ENCODE results near the gene C10orf90.

The C10orf90 gene

GRCh38 chr10:126640401-126640800, 30.1 kb downstream of the C10orf90 start:
- no peak for DNase-seq (ENCODE audit: low read depth)
- no peak overlapping the region for H3K4me3 ChIP-seq (ENCODE audit: low read depth, low read length)
- no peak for TF ChIP-seq CTCF (IDR thresholded peaks at IDR 0.05; ENCODE audit: insufficient read depth, low read depth, low read length, missing control alignments)

- no peak for TF ChIP-seq CTCF (IDR thresholded peaks at IDR 0.05; ENCODE audit: insufficient read depth, low read depth, low read length, missing control alignments)
- DNase-seq (ENCODE audit: low read depth): no peak
These were observed 31.4 kb downstream of the C10orf90 start for GRCh38 chr10:126639084-126639483.

GRCh38 chr10:126638542-126638941, 32.0 kb downstream of the C10orf90 start:
- no peak for TF ChIP-seq CTCF (IDR thresholded peaks at IDR 0.05; ENCODE audit: insufficient read depth, low read depth, low read length, missing control alignments)
- no peak for DNase-seq (ENCODE audit: low read depth)
- H3K4me3 ChIP-seq (ENCODE audit: low read depth, low read length): no peak overlapping the region

More at GRCh38 chr10:126639084-126639483, 31.4 kb downstream of the C10orf90 start:
- H3K4me3 ChIP-seq (ENCODE audit: low read depth, low read length): no peak overlapping the region

GRCh38 chr10:126637501-126637900, 33.0 kb downstream of the C10orf90 start:
- no peak overlapping the region for H3K4me3 ChIP-seq (ENCODE audit: low read depth, low read length)
- DNase-seq (ENCODE audit: low read depth): no peak
- TF ChIP-seq CTCF (IDR thresholded peaks at IDR 0.05; ENCODE audit: insufficient read depth, low read depth, low read length, missing control alignments): no peak

GRCh38 chr10:126634911-126635310, 35.6 kb downstream of the C10orf90 start:
- DNase-seq (ENCODE audit: low read depth): no peak
- no peak for TF ChIP-seq CTCF (IDR thresholded peaks at IDR 0.05; ENCODE audit: insufficient read depth, low read depth, low read length, missing control alignments)
- H3K4me3 ChIP-seq (ENCODE audit: low read depth, low read length): no peak overlapping the region

- TF ChIP-seq CTCF (IDR thresholded peaks at IDR 0.05; ENCODE audit: insufficient read depth, low read depth, low read length, missing control alignments): no peak
- H3K4me3 ChIP-seq (ENCODE audit: low read depth, low read length): no peak overlapping the region
- DNase-seq (ENCODE audit: low read depth): no peak
These were observed 36.1 kb downstream of the C10orf90 start for GRCh38 chr10:126634347-126634746.

- TF ChIP-seq CTCF (IDR thresholded peaks at IDR 0.05; ENCODE audit: insufficient read depth, low read depth, low read length, missing control alignments): no peak
- no peak overlapping the region for H3K4me3 ChIP-seq (ENCODE audit: low read depth, low read length)
- no peak for DNase-seq (ENCODE audit: low read depth)
These were observed 37.8 kb downstream of the C10orf90 start for GRCh38 chr10:126632705-126633104.

All from GM12865 (cell line).